Smooth muscle cell (in vitro differentiated cells): ENCODE measurements around the gene ANKRD33B. TPM values are rescaled to one million over a fixed set of nuclear protein-coding genes. Genes with fewer than 3 reads are reported as not detected.

Source experiments
- DNase-seq: peaks from one replicate; lab custom pipeline; 2025; ENCODE audit not compliant: unreplicated experiment; lab: John Stamatoyannopoulos, UW
- H2AFZ ChIP-seq: fragments of 200-600 bp; sonication (generic); 2 replicates; pipeline ENCODE4 v1.6.0; 2016; ENCODE audit warnings: antibody characterized with exemption, low read depth, mild to moderate bottlenecking
- H3F3A ChIP-seq: fragments of 200-600 bp; sonication (generic); 2 replicates; pipeline ENCODE4 v1.6.0; 2017; ENCODE audit warnings: antibody characterized with exemption, low read depth
- H3K27ac ChIP-seq: fragments of 200-600 bp; sonication (generic); 2 replicates; pipeline ENCODE4 v1.5.1; 2016; ENCODE audit warnings: low read depth, mild to moderate bottlenecking
- H3K27me3 ChIP-seq: fragments of 200-600 bp; sonication (generic); 2 replicates; pipeline ENCODE4 v1.6.1; 2016; ENCODE audit warnings: low read depth, mild to moderate bottlenecking
- H3K36me3 ChIP-seq: fragments of 200-600 bp; sonication (generic); 2 replicates; pipeline ENCODE4 v1.5.1; 2016; ENCODE audit warnings: low read depth
- H3K4me1 ChIP-seq: fragments of 200-600 bp; sonication (generic); 2 replicates; pipeline ENCODE4 v1.5.1; 2016; ENCODE audit warnings: low read depth
- H3K4me2 ChIP-seq: fragments of 200-600 bp; sonication (generic); 2 replicates; pipeline ENCODE4 v1.6.0; 2016; ENCODE audit warnings: mild to moderate bottlenecking
- H3K4me3 ChIP-seq: fragments of 200-600 bp; sonication (generic); 2 replicates; pipeline ENCODE4 v1.5.1; 2016; ENCODE audit warnings: mild to moderate bottlenecking
- H3K79me2 ChIP-seq: fragments of 200-600 bp; sonication (generic); 2 replicates; pipeline ENCODE4 v1.6.0; 2016; ENCODE audit warnings: low read depth, mild to moderate bottlenecking
- H3K9ac ChIP-seq: fragments of 200-600 bp; sonication (generic); 2 replicates; pipeline ENCODE4 v1.6.0; 2016; ENCODE audit warnings: low read depth
- H3K9me3 ChIP-seq: fragments of 200-600 bp; sonication (generic); replicated peaks from 2 replicates; pipeline ENCODE4 v1.5.1; 2016; ENCODE audit warnings: low read depth
- H4K20me1 ChIP-seq: fragments of 200-600 bp; sonication (generic); 2 replicates; pipeline ENCODE4 v1.6.0; 2016; ENCODE audit warnings: low read depth
- CTCF ChIP-seq: fragments of 200-600 bp; sonication (generic); IDR thresholded peaks from 2 replicates; pipeline ENCODE4 v1.5.1; 2017; ENCODE audit warnings: borderline replicate concordance, mild to moderate bottlenecking, antibody characterized with exemption; ENCODE audit not compliant: insufficient read depth, poor library complexity, severe bottlenecking
- WGBS: methylation state at CpG from one replicate; pipeline ENCODE4 v1.1.7; 2016; ENCODE audit warnings: low lambda C conversion rate; 5-methylcytosine and 5-hydroxymethylcytosine counted together
- polyA plus RNA-seq: library from polyadenylated mRNA; unstranded; fragments of >200 nt; fragmentation: Nextera tagmentation; extraction: Ambion mirVana; gene quantifications from 2 replicates; pipeline ENCODE4 v1.2.1, GENCODE V29; 2016
- total RNA-seq: library from RNA; depleted of rRNA; stranded (reverse); fragments of >200 nt; gene quantifications from 2 replicates; pipeline ENCODE4 v1.2.3, GENCODE V29; 2014

Gene ANKRD33B
- total and polyA plus RNA-seq, 2 experiments from 2014 or later, result 1.2 to 2.2 TPM

- Histone ChIP-seq H2AFZ (no peak overlapping the region), H3K27ac (no peak overlapping the region), H3K4me3 (no peak overlapping the region), H4K20me1 (peaks cover 24% of the 10 kb centered on the region), H3F3A (peaks cover 5% of the 10 kb centered on the region), H3K4me2 (no peak overlapping the region), H3K9ac (no peak overlapping the region), H3K4me1 (no peaks in the 10 kb centered on the region), H3K27me3 (no peaks in the 10 kb centered on the region), H3K9me3 (no peaks in the 10 kb centered on the region), H3K36me3 (no peaks in the 10 kb centered on the region), H3K79me2 (no peaks in the 10 kb centered on the region)
- no peak for TF ChIP-seq CTCF
- DNase-seq, result no peak
- WGBS, result 97% methylated on average over 7 of the region's 7 CpGs
Measured at GRCh38 chr5:10677533-10677932, 113.7 kb downstream of the ANKRD33B start.

DNA sequence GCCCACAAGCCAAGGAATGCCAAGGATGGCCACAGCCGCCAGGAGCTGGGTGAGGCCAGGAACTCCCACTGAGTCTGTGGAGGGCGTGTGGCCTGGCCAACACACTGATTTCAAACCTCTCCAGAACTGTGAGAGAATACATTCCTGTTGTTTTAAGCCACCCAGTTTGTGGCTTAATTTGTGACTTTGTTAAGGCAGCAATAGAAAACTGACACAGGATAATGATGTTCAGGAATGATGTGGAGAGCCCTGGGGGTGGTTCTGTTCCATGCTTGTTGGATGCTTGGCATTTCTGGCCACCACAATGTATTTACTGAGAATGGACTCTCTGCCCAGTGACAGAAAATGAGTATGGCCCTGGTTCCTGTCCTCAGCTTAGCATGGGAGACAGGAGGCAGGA is 114.4 kb downstream of the ANKRD33B start:
- Histone ChIP-seq H3K4me2 (no peak overlapping the region), H3K27ac (no peak overlapping the region), H2AFZ (no peak overlapping the region), H4K20me1 (peaks cover 30% of the 10 kb centered on the region), H3K27me3 (no peaks in the 10 kb centered on the region), H3K79me2 (no peaks in the 10 kb centered on the region), H3F3A (peaks cover 5% of the 10 kb centered on the region), H3K36me3 (no peaks in the 10 kb centered on the region), H3K9ac (no peak overlapping the region), H3K4me1 (no peaks in the 10 kb centered on the region), H3K4me3 (no peak overlapping the region), H3K9me3 (no peaks in the 10 kb centered on the region)
- WGBS, result 74% methylated on average over 2 of the region's 2 CpGs
- no peak for DNase-seq
- TF ChIP-seq CTCF, result no peak

- WGBS, result 99% methylated on average over 15 of the region's 15 CpGs
- no peak overlapping the region for H2AFZ ChIP-seq
- H3K4me2 ChIP-seq, result no peak overlapping the region
- no peaks in the 10 kb centered on the region for H3K36me3 ChIP-seq
- peaks cover 5% of the 10 kb centered on the region for H3F3A ChIP-seq
- H3K9ac ChIP-seq, result no peak overlapping the region
- no peak for TF ChIP-seq CTCF
- no peak for DNase-seq
- no peak overlapping the region for H3K4me3 ChIP-seq
- no peak overlapping the region for H3K27ac ChIP-seq
- H3K27me3 ChIP-seq, result no peaks in the 10 kb centered on the region
- no peaks in the 10 kb centered on the region for H3K79me2 ChIP-seq
- H4K20me1 ChIP-seq, result peaks cover 42% of the 10 kb centered on the region
- H3K9me3 ChIP-seq, result no peaks in the 10 kb centered on the region
- no peaks in the 10 kb centered on the region for H3K4me1 ChIP-seq
Measured at GRCh38 chr5:10679336-10679988, 115.6 kb downstream of the ANKRD33B start.

- H3K36me3 ChIP-seq, result no peaks in the 10 kb centered on the region
- H3K4me1 ChIP-seq, result no peaks in the 10 kb centered on the region
- H3K27ac ChIP-seq, result no peak overlapping the region
- H3F3A ChIP-seq, result peaks cover 5% of the 10 kb centered on the region
- TF ChIP-seq CTCF, result no peak
- no peak for DNase-seq
- no peak overlapping the region for H2AFZ ChIP-seq
- H3K4me2 ChIP-seq, result no peak overlapping the region
- H3K4me3 ChIP-seq, result no peak overlapping the region
- H4K20me1 ChIP-seq, result peaks cover 57% of the 10 kb centered on the region
- 97% methylated on average over 17 of the region's 17 CpGs for WGBS
- H3K9me3 ChIP-seq, result no peaks in the 10 kb centered on the region
- no peak overlapping the region for H3K9ac ChIP-seq
- no peaks in the 10 kb centered on the region for H3K27me3 ChIP-seq
- peaks cover 3% of the 10 kb centered on the region for H3K79me2 ChIP-seq
Measured at GRCh38 chr5:10680876-10681481, 117.1 kb downstream of the ANKRD33B start.
